Measurements from ENCODE around the gene FAM219B. TPM values are rescaled to one million over a fixed set of nuclear protein-coding genes. Genes with fewer than 3 reads are reported as not detected.
"Not testable (repeated sequence)": the region's sequence is repeated elsewhere in the genome, so short reads cannot be mapped to it uniquely, and the experiment has no call there.

FAM219B gene
- polyA plus RNA-seq, 4 donors: 12.7 to 41.3 (median 21.6) TPM

DNA sequence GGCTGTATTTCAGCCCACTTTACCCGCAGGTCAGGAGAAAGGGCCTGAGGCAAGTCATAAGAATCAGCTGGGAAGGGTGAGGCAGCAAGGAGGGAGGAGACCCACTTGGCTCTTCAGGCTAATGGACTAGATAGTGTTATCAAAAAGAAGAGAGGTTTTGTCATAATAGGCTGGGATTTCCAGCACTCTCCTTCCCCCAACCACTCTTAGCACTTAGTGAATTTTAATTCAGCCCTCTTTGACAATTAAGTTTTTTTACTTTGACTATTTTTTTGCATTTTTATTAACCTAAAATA is 16.0 kb downstream of the FAM219B start:
- DNase-seq (peak in 1 of 2 donors; percentile 37), FAIRE-seq (no peak)
- Histone ChIP-seq H3K4me1 (ENCODE audit: control insufficient read depth in 3 of 3, insufficient read depth in 2 of 3, low read depth in 1 of 3, low read length in 2 of 3) (peaks cover 2 to 38% (median 4%) of the 10 kb centered on the region in 3 donors), H3K27me3 (ENCODE audit: control insufficient read depth in 3 of 3, insufficient read depth in 3 of 3, low read length in 3 of 3) (no peaks in the 10 kb centered on the region), H3K4me3 (ENCODE audit: low read depth in 1 of 3, low read length in 3 of 3) (peak overlapping the region; percentile 60 to 73 (median 72)), H3K9me3 (ENCODE audit: control insufficient read depth in 2 of 2, insufficient read depth in 1 of 2, low read depth in 1 of 2, low read length in 1 of 2) (no peaks in the 10 kb centered on the region), H3K36me3 (ENCODE audit: control insufficient read depth in 3 of 3, insufficient read depth in 2 of 3, low read depth in 1 of 3, low read length in 3 of 3) (peaks cover 0 to 42% (median 0%) of the 10 kb centered on the region in 3 donors), H3K27ac (ENCODE audit: low read depth in 1 of 3, low read length in 2 of 3) (peak overlapping the region; percentile 70 to 88 (median 86))
- WGBS, 3 donors: 0 to 8% (median 0%) methylated on average over 1 of the region's 1 CpG

DNA sequence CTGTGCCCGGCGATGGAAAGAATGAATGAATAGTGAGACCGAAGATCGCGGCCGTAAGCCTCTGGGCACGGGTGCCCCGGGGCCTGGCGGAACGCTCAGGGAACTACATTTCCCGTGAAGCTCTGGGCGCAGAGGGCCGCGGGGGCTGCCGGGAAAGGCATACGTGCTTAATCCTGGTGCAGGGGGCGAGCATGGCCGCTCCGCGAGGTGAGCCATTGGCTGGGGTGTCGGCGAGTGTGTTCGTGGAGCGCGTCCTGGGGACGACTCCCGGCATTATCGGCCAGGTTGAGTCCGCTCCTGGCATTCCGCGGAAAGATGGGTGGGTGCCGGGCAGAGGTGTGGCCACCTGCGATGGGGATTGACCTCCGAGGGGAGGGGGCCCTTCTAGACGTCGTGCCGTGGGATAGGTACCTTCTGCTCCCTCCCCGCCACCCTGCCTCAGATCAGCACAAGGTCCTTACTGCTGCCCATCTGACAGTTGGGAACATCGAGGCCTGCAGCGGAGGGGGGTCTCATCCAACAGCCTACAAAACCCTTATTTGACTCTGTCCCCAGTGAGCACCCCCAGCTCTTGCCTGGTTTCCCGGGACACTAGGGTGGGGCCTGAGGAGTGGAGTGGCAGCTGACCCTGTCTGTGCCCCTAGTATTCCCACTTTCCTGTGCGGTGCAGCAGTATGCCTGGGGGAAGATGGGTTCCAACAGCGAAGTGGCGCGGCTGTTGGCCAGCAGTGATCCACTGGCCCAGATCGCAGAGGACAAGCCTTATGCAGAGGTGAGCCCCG is 16.6 kb downstream of the FAM219B start, which contains the start of gene MPI:
Gene MPI, plus strand, starts transcription at position 160 of the 782 bp plus-strand sequence. Its CDS starts 32 bp downstream, at position 192.
- Histone ChIP-seq H3K27me3 (ENCODE audit: control insufficient read depth in 3 of 3, insufficient read depth in 3 of 3, low read length in 3 of 3) (no peaks in the 10 kb centered on the region), H3K4me3 (ENCODE audit: low read depth in 1 of 3, low read length in 3 of 3) (peak within 1 kb of the TSS; percentile 60 to 73 (median 72)), H3K4me1 (ENCODE audit: control insufficient read depth in 3 of 3, insufficient read depth in 2 of 3, low read depth in 1 of 3, low read length in 2 of 3) (peaks cover 2 to 38% (median 4%) of the 10 kb centered on the region in 3 donors), H3K9me3 (ENCODE audit: control insufficient read depth in 2 of 2, insufficient read depth in 1 of 2, low read depth in 1 of 2, low read length in 1 of 2) (no peaks in the 10 kb centered on the region), H3K27ac (ENCODE audit: low read depth in 1 of 3, low read length in 2 of 3) (peak within 1 kb of the TSS; percentile 70 to 88 (median 86)), H3K36me3 (ENCODE audit: control insufficient read depth in 3 of 3, insufficient read depth in 2 of 3, low read depth in 1 of 3, low read length in 3 of 3) (peaks cover 0 to 37% (median 0%) of the 10 kb centered on the region in 3 donors)
- DNase-seq (peak; percentile 87 to 94), FAIRE-seq (no peak)
- 2 to 3% (median 2%) methylated on average over 41 to 47 of the region's 47 CpGs for WGBS, 3 donors

DNA sequence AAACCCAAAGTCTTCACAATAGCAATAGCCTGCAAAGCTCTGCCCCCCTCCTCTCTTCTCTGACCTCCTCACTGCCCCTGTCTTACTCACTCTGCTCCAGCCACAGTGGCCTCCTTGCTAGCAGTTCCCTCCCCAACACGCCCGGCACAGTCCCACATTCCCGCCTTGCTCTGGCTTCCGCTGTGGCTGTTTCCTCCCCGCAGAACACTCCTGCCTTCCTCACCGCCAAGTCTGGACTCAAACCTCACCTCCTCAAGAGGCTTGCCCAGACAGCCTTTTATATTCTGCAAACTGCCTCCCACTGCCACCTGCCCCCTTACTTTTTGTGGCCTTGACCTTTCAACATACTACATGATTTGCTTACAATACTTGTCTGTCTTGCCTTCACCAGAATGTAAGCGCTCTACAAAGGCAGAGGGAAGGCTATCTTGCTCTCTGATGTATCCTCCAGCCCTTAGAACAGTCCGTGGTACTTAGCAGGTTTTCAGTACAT is 17.2 kb downstream of the FAM219B start:
- no peak for FAIRE-seq
- H3K27ac ChIP-seq (ENCODE audit: low read depth in 1 of 3, low read length in 2 of 3): peak overlapping the region; percentile 23 to 86 (median 36)
- H3K4me3 ChIP-seq (ENCODE audit: low read depth in 1 of 3, low read length in 3 of 3): peak overlapping the region in 2 of 3 donors; percentile 60 to 72
- H3K36me3 ChIP-seq (ENCODE audit: control insufficient read depth in 3 of 3, insufficient read depth in 2 of 3, low read depth in 1 of 3, low read length in 3 of 3): peaks cover 0 to 33% (median 0%) of the 10 kb centered on the region in 3 donors
- H3K27me3 ChIP-seq (ENCODE audit: control insufficient read depth in 3 of 3, insufficient read depth in 3 of 3, low read length in 3 of 3): no peaks in the 10 kb centered on the region
- H3K4me1 ChIP-seq (ENCODE audit: control insufficient read depth in 3 of 3, insufficient read depth in 2 of 3, low read depth in 1 of 3, low read length in 2 of 3): peaks cover 2 to 38% (median 4%) of the 10 kb centered on the region in 3 donors
- 28 to 45% (median 39%) methylated on average over 8 of the region's 8 CpGs for WGBS, 3 donors
- DNase-seq: peak in 1 of 2 donors; percentile 49
- no peaks in the 10 kb centered on the region for H3K9me3 ChIP-seq (ENCODE audit: control insufficient read depth in 2 of 2, insufficient read depth in 1 of 2, low read depth in 1 of 2, low read length in 1 of 2)

DNA sequence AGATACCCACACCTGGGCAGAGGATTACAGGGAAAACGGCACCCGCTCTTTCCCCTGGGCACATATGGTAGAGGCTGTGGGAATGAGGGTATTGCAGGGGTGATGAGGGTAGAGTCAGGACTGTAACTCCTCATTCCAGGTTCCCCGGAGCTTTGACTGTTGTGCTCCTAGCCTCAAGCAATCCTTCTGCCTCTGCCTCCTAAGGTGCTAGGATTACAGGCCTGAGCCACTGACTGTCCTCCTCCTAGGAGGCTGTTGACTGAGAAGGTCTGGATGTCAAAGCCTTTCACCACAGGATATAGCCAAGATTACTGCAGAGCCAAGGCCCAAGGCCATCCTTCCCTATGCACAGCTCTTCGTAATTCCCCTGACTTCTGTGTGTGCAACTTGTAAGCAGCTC is 17.9 kb downstream of the FAM219B start:
- no peak for FAIRE-seq
- DNase-seq: no peak
- Histone ChIP-seq H3K4me3 (ENCODE audit: low read depth in 1 of 3, low read length in 3 of 3) (no peak overlapping the region), H3K36me3 (ENCODE audit: control insufficient read depth in 3 of 3, insufficient read depth in 2 of 3, low read depth in 1 of 3, low read length in 3 of 3) (peaks cover 0 to 27% (median 0%) of the 10 kb centered on the region in 3 donors), H3K9me3 (ENCODE audit: control insufficient read depth in 2 of 2, insufficient read depth in 1 of 2, low read depth in 1 of 2, low read length in 1 of 2) (no peaks in the 10 kb centered on the region), H3K27me3 (ENCODE audit: control insufficient read depth in 3 of 3, insufficient read depth in 3 of 3, low read length in 3 of 3) (no peaks in the 10 kb centered on the region), H3K27ac (ENCODE audit: low read depth in 1 of 3, low read length in 2 of 3) (peak overlapping the region in 1 of 3 donors; percentile 86), H3K4me1 (ENCODE audit: control insufficient read depth in 3 of 3, insufficient read depth in 2 of 3, low read depth in 1 of 3, low read length in 2 of 3) (peaks cover 2 to 38% (median 4%) of the 10 kb centered on the region in 3 donors)
- 92 to 96% (median 95%) methylated on average over 4 of the region's 4 CpGs for WGBS, 3 donors

DNA sequence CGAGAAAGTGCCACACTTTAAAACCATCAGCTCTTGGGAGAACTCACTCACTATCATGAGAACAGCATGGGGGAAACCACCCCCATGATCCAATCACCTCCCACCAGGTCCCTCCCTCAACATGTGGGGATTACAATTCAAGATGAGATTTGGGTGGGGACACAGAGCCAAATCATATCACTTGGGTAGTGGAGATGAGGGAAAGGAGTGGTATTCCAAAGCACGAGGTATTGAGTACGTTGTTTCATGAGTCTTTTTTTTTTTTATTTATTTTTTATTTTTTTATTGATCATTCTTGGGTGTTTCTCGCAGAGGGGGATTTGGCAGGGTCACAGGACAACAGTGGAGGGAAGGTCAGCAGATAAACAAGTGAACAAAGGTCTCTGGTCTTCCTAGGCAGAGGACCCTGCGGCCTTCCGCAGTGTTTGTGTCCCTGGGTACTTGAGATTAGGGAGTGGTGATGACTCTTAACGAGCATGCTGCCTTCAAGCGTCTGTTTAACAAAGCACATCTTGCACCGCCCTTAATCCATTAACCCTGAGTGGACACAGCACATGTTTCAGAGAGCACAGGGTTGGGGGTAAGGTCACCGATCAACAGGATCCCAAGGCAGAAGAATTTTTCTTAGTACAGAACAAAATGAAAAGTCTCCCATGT is 19.0 kb downstream of the FAM219B start:
- H3K27me3 ChIP-seq (ENCODE audit: control insufficient read depth in 3 of 3, insufficient read depth in 3 of 3, low read length in 3 of 3); H3K27ac ChIP-seq (ENCODE audit: low read depth in 1 of 3, low read length in 2 of 3); H3K4me3 ChIP-seq (ENCODE audit: low read depth in 1 of 3, low read length in 3 of 3); H3K9me3 ChIP-seq (ENCODE audit: control insufficient read depth in 2 of 2, insufficient read depth in 1 of 2, low read depth in 1 of 2, low read length in 1 of 2); FAIRE-seq; DNase-seq: not testable (repeated sequence)
- peaks cover 0 to 17% (median 0%) of the 10 kb centered on the region in 3 donors for H3K36me3 ChIP-seq (ENCODE audit: control insufficient read depth in 3 of 3, insufficient read depth in 2 of 3, low read depth in 1 of 3, low read length in 3 of 3)
- peaks cover 2 to 38% (median 3%) of the 10 kb centered on the region in 3 donors for H3K4me1 ChIP-seq (ENCODE audit: control insufficient read depth in 3 of 3, insufficient read depth in 2 of 3, low read depth in 1 of 3, low read length in 2 of 3)
- WGBS, 3 donors: 75 to 96% (median 84%) methylated on average over 5 to 10 of the region's 10 CpGs

DNA sequence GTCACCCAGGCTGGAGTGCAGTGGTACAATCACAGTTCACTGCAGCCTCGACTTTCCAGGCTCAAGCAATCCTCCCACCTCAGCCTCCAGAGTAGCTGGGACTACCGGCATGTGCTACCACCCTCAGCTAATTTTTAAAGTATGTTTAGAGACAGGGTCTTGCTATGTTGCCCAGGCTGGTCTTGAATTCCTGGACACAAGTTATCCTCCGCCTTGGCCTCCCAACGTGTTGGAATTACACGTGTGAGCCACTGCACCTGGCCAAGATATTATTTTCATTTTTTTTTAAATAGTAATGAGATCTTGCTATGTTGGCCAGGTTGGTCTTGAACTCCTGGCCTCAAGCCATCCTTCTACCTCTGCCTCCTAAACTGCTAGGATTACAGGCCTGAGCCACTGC is 21.2 kb downstream of the FAM219B start:
- peaks cover 0 to 12% of the 10 kb centered on the region in 2 donors for H3K9me3 ChIP-seq (ENCODE audit: control insufficient read depth in 2 of 2, insufficient read depth in 1 of 2, low read depth in 1 of 2, low read length in 1 of 2)
- H3K36me3 ChIP-seq (ENCODE audit: control insufficient read depth in 3 of 3, insufficient read depth in 2 of 3, low read depth in 1 of 3, low read length in 3 of 3): no peaks in the 10 kb centered on the region
- WGBS, 3 donors: 80 to 88% (median 86%) methylated on average over 5 of the region's 5 CpGs
- H3K27me3 ChIP-seq (ENCODE audit: control insufficient read depth in 3 of 3, insufficient read depth in 3 of 3, low read length in 3 of 3): no peaks in the 10 kb centered on the region
- H3K4me3 ChIP-seq (ENCODE audit: low read depth in 1 of 3, low read length in 3 of 3): no peak overlapping the region
- DNase-seq: no peak
- H3K27ac ChIP-seq (ENCODE audit: low read depth in 1 of 3, low read length in 2 of 3): no peak overlapping the region
- FAIRE-seq: no peak
- peaks cover 0 to 17% (median 2%) of the 10 kb centered on the region in 3 donors for H3K4me1 ChIP-seq (ENCODE audit: control insufficient read depth in 3 of 3, insufficient read depth in 2 of 3, low read depth in 1 of 3, low read length in 2 of 3)

DNA sequence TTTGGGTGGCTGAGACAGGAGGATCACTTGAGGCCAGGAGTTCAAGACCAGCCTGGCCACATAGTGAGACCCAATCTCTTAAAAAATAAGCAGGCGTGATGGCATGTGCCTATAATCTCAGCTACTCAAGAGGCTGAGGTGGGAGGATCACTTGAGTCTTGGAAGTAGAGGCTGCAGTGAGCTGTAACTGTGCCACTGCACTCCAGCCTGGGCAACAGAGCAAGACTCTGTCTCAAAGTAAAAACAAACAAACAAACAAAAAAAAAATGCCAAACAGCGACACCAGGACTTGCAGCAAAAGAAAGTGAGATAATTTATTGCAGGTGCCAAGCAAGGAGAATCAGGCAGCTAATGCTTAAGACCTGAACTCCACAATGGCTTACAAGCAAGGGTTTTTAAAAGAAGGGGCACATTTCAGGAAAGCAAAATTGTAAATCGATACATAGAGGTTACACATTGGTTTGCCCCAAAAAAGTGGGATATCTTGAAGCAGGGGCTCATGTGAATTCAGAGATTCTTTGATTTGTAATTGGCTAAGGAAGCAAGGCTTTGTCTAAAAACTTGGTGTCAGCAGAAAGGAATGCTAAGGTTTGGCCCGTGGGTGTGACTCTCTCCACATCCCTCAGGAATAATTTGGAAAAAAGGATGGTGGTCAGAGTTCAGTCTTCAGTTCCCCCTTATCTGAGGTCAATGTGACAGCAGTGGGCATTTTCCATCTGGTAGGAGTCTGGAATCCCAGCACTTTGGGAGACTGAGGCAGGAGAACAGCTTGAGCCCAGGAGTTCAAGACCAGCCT is 22.0 kb downstream of the FAM219B start:
- no peak overlapping the region for H3K27ac ChIP-seq (ENCODE audit: low read depth in 1 of 3, low read length in 2 of 3)

DNA sequence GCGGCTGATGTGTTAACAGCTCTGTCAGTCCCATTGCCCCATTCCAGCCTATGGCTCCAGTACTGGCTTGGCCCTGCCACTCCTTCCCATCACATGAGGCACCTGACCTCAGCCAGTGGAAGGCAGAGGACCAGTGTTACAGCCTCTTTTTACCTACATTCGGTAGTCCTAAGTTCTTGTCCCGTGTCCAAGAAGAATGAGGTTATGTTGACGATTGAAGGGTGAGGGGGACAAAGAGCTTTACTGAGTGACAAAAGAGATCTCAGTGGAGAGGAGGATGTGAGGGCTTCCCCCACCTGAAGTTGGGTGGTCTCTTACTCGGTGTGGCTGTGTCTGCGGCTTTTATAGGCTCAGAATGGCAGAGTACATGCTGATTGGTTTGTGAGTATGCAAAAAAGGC is 24.1 kb downstream of the FAM219B start:
- no peak overlapping the region for H3K27ac ChIP-seq (ENCODE audit: low read depth in 1 of 3, low read length in 2 of 3)
- H3K4me1 ChIP-seq (ENCODE audit: control insufficient read depth in 3 of 3, insufficient read depth in 2 of 3, low read depth in 1 of 3, low read length in 2 of 3): peaks cover 0 to 3% (median 0%) of the 10 kb centered on the region in 3 donors
- H3K27me3 ChIP-seq (ENCODE audit: control insufficient read depth in 3 of 3, insufficient read depth in 3 of 3, low read length in 3 of 3): no peaks in the 10 kb centered on the region
- peaks cover 0 to 12% of the 10 kb centered on the region in 2 donors for H3K9me3 ChIP-seq (ENCODE audit: control insufficient read depth in 2 of 2, insufficient read depth in 1 of 2, low read depth in 1 of 2, low read length in 1 of 2)
- no peak overlapping the region for H3K4me3 ChIP-seq (ENCODE audit: low read depth in 1 of 3, low read length in 3 of 3)
- no peak for FAIRE-seq
- WGBS, 3 donors: 96 to 97% (median 96%) methylated on average over 6 of the region's 6 CpGs
- no peaks in the 10 kb centered on the region for H3K36me3 ChIP-seq (ENCODE audit: control insufficient read depth in 3 of 3, insufficient read depth in 2 of 3, low read depth in 1 of 3, low read length in 3 of 3)
- no peak for DNase-seq

More for the DNA sequence above, 22.0 kb downstream of the FAM219B start:
- Histone ChIP-seq H3K4me1 (ENCODE audit: control insufficient read depth in 3 of 3, insufficient read depth in 2 of 3, low read depth in 1 of 3, low read length in 2 of 3) (peaks cover 0 to 13% (median 2%) of the 10 kb centered on the region in 3 donors), H3K27me3 (ENCODE audit: control insufficient read depth in 3 of 3, insufficient read depth in 3 of 3, low read length in 3 of 3) (no peaks in the 10 kb centered on the region), H3K4me3 (ENCODE audit: low read depth in 1 of 3, low read length in 3 of 3) (no peak overlapping the region), H3K36me3 (ENCODE audit: control insufficient read depth in 3 of 3, insufficient read depth in 2 of 3, low read depth in 1 of 3, low read length in 3 of 3) (no peaks in the 10 kb centered on the region), H3K9me3 (ENCODE audit: control insufficient read depth in 2 of 2, insufficient read depth in 1 of 2, low read depth in 1 of 2, low read length in 1 of 2) (peaks cover 0 to 12% of the 10 kb centered on the region in 2 donors)
- 81 to 86% (median 81%) methylated on average over 4 of the region's 4 CpGs for WGBS, 3 donors
- no peak for FAIRE-seq
- DNase-seq: no peak
